Hepatic stellate cell (primary cell): ENCODE results near the gene AOAH.

Experiments used
- DNase-seq: peaks from one replicate; pipeline ENCODE4 v3.0.0; 2011; ENCODE audit warnings: low spot score

Gene AOAH

GRCh38 chr7:36547416-36547815 lies 176.9 kb downstream of the AOAH start:
- DNase-seq = no peak

GRCh38 chr7:36546331-36546730 lies 178.0 kb downstream of the AOAH start:
- no peak for DNase-seq

- DNase-seq = no peak
These were observed 179.0 kb downstream of the AOAH start for GRCh38 chr7:36545291-36545690.

- DNase-seq = no peak
These were observed 186.2 kb downstream of the AOAH start for GRCh38 chr7:36538126-36538525.

- DNase-seq = no peak
These were observed 188.2 kb downstream of the AOAH start for GRCh38 chr7:36535866-36536664.

GRCh38 chr7:36533717-36534116 lies 190.6 kb downstream of the AOAH start:
- DNase-seq = no peak

- DNase-seq = no peak
These were observed 191.3 kb downstream of the AOAH start for GRCh38 chr7:36532981-36533499.

GRCh38 chr7:36531951-36532350 lies 192.3 kb downstream of the AOAH start:
- DNase-seq = no peak

- no peak for DNase-seq
These were observed 193.8 kb downstream of the AOAH start for GRCh38 chr7:36530456-36530855.

GRCh38 chr7:36527549-36527913 lies 196.8 kb downstream of the AOAH start:
- no peak for DNase-seq

- peak; percentile 62 for DNase-seq
These were observed 197.3 kb downstream of the AOAH start for GRCh38 chr7:36526863-36527548.

GRCh38 chr7:36523371-36524101 lies 200.8 kb downstream of the AOAH start:
- DNase-seq = no peak

- DNase-seq = no peak
These were observed 201.8 kb downstream of the AOAH start for GRCh38 chr7:36522453-36523007.

- no peak for DNase-seq
These were observed 202.4 kb downstream of the AOAH start for GRCh38 chr7:36521911-36522310.

GRCh38 chr7:36521133-36521532 lies 203.2 kb downstream of the AOAH start:
- DNase-seq = no peak

- DNase-seq = no peak
These were observed 208.4 kb downstream of the AOAH start for GRCh38 chr7:36515847-36516246.

- DNase-seq = no peak
These were observed 209.7 kb downstream of the AOAH start for GRCh38 chr7:36514289-36515243.

- DNase-seq = no peak
These were observed 210.9 kb downstream of the AOAH start for GRCh38 chr7:36513393-36513792.

GRCh38 chr7:36512616-36513015 lies 211.7 kb downstream of the AOAH start:
- no peak for DNase-seq

- DNase-seq = no peak
These were observed 214.3 kb downstream of the AOAH start for GRCh38 chr7:36509962-36510361.
